ENCODE measurements around the gene MED22.
"Not testable (repeated sequence)": the region's sequence is repeated elsewhere in the genome, so short reads cannot be mapped to it uniquely, and the experiment has no call there.

Gene MED22

DNA sequence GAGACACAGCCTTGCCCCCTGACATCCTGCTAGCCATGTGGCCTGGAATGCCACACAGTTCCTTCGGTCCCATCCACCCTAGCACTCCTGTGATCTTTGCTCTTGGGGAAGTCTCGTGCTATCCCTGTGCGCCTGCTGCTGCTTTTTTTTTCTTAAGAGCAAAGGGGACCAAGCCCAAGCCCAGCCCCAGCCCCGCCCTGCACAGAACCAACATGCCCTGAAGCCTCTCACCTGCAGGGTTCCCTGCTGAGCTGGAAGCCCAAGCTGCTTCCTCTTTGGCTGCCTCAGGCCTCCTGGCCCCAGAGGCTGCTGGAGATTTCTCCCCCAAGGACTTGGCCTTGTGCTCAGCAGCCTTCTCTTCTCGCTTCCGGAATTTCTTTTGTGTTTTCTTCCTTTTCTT is 13.8 kb downstream of the MED22 start:
- no peak for DNase-seq

DNA sequence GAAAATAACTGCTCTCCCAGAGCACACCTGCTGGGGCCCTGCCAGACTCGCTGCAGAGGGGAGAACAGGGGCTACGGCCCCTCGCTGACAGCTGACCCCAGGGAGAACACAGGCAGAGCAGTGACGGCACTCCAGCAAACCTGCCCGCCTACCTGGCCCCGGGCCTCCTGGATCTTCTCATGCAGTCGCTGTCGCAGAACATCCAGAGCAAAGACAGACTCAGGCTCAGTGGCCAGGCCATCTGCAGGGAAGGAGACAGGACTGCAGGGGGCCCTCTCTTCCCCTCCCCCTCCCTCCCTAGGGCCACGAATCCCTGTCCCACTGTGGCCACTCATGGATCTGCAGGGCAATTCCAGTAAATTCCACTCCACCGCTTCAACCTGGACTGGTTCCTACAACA is 14.4 kb downstream of the MED22 start:
- no peak for DNase-seq

DNA sequence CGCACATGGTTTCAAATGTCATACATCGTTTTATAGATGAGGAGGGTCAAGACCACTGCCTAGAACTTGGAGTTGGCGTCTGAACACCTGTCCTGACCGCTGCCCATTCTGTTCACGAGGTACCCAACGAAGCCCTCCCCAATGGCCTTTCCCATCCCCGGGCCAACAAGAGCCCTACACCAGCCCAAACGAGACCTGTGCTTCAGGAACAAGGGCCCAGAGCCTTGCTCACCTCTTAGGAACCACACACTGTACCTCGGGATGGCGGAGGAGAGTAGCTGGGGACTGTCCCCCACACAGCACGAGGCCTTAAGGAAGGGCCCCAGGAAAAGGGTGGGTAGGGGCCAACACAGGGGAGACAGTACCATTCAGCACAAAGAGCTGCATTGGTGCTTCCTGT is 14.9 kb downstream of the MED22 start:
- no peak for DNase-seq

DNA sequence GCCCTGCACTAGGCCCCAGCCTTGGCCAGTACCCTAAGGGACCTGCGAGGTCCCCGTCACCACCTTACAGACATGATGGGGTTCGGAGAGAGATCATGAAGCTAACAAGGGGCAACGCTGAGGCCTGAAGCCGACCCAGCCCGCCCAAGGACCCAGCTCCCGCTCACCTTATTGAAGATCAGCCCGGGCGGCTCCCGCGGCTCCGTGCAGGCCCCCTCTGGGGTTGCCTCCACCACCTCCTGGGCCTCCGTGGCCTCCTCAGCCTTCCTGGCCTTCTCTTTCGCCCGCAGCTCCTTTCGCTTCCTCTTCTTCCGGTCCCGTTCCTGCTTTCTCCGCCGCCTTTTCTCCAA is 15.6 kb downstream of the MED22 start:
- no peak for DNase-seq

DNA sequence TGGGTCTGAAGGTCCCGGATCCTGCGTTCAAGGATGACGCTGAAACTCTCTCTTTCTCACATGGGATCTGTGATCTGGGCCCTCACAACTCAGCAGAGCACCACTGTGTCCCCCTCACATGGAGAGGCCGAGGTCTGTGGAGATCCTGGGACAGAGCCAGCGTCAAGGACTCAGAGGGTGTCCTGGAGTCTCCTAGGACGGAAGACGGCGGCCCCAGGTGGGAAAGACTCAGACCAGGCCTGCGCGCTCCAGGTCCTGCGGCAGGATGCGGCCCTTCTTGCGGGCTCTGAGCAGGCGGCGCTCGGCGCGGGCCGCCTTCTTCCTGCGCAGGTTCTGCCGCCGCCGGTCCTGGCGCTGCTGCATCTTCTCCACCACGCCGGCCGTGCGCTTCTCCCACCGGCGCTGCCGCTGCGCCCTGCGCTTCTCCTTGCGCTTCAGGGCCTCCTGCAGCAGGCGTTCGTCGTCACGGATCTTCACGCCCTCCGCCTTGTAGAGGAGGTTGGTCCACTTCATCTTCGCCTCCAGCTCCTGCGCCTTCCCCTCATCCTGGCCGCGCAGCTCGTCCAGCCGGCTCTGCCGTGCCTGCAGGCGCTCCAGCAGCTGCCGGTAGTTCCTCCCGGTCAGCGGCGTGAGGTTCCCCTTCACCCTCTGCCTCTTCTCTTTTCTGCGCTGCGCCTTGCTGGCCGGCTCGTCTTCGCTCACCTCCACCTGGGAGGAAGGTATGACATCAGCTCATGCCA is 16.1 kb downstream of the MED22 start:
- DNase-seq, result no peak

DNA sequence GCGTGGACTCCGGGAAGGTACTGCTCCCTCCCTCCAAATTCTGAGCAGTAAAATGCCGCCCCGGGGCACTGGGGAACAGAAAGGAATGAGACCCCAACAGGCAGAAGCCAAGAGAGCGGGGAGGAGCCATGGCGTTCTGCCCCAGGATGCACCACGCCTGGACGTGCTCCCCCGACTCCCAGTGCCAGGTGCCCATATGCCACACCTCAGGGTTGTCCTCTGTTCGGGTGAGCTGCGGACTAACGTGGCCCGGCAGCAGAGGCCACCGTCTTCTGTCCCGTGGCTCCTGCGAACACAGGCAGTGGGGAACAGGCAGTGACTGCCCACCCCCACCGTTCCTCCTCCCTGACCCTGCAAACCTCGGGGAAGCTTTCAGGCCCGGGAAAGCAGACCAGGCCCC is 16.7 kb downstream of the MED22 start:
- DNase-seq, result no peak

DNA sequence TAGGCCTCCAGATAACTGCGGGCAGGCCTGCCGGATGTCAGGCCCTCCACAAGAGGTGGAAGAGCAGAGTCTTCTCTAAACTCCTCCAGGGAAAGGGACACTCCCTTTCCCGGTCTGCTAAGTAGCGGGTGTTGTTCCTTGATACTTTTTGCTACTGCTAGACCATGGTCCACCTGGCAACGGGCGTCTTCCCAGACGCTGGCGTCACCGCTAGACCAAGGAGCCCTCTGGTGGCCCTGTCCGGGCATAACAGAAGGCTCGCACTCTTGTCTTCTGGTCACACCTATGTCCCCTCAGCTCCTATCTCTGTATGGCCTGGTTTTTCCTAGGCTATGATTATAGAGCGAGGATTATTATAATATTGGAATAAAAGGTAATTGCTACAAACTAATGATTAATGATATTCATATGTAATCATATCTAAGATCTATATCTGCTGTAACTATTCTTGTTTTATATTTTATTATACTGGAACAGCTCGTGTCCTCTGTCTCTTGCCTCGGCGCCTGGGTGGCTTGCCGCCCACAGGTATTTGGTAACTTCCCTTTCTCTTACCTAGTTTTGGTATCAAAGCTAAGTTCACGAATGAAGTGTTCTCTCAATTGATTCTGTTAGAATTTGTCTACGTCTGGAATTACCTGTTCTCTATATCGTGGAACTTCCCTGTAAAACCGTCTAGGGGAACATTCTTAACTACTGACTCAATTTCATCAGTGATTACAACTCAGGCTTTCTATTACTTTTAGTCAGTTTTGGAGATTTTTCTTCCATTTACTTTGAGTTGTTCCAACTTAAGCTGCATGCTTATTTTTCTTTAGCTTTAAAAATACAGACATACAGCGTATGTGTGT is 18.4 kb downstream of the MED22 start:
- DNase-seq, result peak; percentile 24

DNA sequence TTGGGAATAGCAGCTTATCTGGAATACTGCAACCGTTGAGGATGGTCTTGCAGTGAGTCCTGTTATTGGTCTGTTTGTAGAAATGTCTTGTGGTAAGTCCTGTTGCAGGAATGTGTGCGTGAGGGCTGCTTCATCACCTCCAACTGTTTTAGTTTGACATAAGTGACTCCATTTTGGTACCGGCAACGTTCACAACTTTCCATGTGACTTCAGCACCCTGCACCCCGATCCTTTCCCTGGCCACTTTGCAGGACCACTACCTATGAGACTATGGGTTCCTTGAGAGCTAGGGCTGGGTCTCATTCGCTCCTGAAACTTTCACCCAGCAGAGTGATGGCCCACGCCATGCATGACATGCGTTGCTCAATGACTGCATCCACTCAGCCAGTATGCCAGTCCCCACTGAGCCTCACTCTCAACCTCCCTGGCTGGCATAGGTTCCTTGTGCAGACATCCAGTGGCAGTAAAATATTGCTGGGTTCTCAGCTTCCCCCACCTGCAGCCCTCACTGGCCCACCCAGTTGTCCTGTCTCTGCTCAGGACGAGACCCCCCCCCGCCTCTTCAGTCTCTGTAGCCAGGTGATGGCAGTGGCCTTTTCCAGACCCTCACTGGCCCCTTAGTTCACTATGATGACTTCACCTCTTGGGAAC is 20.0 kb downstream of the MED22 start:
- no peak for DNase-seq

DNA sequence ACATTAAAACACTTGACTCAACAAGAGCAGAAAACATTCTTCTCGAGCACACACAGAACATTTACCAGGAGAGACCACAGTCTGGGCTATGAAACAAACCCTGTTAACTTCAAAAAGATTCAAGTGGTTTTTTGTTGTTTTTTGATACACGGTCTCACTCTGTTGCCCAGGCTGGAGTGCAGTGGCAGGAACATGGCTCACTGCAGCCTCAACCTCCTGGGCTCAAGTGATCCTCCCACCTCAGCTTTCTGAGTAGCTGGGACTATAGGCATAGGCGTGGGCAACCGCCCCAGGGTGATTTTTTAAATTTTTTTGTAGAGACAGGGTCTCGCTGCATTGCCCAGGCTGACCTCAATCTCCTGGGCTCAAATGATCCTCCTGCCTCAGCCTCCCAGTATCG is 20.9 kb downstream of the MED22 start:
- DNase-seq, result not testable (repeated sequence)

DNA sequence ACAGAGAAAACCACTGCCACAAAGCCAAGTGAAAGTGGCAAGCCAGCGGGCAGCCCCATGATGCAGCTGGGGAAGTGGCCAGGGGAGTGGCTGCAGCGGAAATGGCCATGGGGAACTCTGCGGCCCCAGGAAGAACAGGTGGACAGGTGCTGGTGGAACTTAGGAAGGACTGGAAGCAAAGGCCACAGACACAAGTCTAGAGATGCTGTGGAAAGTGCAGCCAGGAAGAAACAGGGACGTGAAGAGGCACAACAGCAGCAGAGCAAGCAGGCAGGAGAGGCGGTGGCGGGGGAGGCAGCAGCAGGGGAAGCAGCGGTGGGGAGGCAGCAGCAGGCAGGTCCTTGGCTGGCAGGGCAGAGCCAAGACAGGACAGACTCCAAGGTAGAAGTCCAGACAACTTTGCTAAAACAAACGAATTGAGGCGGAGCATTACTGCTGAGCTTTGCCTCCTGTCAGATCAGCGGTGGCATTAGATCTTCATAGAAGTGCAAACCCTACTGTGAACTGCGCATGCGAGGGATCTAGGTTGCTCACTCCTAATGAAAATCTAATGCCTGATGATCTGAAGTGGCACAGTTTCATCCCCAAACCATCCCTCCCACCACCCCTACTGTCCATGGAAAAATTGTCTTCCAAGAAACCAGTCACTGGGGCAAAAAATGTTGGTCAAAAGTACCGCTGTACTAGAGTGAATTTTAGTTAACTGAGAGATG is 23.8 kb downstream of the MED22 start:
- DNase-seq, result no peak

DNA sequence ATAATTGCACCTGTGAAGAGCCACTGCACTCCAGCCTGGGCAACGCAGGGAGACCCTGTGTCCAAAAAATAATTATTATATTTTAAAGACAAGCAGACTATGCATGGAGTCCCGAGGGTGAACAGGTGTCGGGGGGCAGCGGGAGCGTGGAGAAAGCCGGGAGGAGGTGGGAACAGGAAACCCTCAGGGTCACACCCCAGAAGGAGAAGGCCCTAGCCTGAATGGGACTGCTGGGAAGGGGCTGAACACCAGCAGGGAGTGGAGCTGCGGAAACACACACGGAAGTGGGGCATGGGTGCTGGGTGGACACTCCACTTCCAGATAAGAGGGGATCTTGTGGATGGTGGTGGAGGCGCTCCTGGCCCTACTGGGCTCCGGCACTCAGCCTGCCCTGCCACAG is 24.7 kb downstream of the MED22 start:
- no peak for DNase-seq

DNA sequence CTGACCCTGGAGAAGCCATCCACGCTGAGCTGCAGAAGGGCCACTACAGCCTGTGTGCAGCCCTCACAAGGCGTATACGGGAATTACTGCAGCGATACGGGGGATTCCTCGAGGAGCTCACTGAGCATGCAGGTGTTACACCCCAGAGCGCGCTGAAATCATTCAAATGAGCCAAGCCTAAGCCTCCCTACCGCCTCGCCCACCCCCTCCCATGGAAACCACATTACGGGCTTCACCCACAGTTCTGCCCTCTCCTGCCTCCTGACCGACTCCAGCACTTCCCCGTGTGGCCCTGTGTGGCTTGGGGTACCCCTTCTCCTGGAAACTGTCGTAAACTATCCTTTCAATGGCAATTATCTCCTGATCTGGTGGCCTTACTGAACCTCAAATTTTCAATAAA is 25.2 kb downstream of the MED22 start:
- DNase-seq, result no peak

DNA sequence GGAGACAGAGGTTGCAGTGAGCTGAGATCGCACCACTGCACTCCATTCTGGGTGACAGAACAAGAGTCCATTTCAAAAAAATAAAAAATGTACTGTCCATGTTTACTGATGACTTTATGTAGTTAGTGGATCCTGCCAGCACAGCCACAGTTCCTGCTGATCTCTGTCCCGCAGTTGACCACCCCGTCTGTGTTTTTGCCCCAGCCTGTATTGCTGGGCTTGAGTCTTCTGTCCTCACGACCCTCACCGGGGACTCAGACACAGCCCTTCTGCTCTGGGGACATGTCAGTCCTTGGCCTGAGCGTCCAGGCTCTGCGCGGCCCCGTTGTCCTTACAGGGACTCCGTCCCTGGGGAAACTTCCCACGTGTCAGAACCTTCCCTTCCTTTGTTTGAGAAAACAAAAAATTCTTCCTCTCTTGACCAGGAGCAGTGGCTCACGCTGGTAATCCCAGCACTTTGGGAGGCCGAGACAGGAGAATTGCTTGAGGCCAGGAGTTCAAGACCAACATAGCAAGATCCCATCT is 26.5 kb downstream of the MED22 start:
- DNase-seq, result no peak

DNA sequence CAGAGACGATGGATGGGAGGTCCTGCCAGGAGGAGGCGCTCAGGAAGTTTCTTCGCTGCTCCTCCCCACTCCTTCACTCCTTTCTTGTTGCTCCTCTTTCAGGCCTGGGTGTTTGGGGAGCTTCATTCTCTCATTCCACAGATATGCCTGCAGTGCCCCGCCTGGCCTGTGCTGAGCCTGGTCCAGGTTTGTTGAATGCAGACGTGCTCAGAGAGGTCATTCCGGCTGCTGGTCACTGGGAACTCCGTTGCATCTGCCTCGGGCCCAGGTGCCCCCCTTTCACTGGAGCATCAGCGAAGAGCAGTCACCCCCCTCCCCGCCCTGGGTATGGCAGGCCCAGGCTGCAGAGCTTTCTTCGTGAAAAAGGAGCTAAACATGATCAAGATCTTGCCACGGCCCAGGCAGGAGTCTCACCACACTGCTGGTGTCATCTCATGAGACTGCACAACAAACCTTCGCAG is 27.5 kb downstream of the MED22 start:
- no peak for DNase-seq

DNA sequence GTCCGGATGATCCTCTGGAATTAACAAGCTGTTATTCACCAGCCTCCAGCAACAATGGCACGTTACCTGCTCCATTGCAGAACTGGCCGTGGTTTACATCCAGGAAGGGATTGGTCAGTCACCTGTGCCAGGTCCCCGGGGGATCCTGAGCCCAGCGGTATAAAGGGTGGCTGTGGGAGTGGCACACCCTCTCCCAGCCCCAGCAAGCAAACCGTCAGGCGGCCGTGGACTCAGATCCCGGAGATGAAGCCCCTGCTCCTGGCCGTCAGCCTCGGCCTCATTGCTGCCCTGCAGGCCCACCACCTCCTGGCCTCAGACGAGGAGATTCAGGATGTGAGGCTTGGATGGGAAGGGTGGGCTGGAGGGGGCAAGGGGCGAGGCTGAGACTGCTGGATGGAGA is 30.4 kb downstream of the MED22 start:
- DNase-seq, result not testable (repeated sequence)

DNA sequence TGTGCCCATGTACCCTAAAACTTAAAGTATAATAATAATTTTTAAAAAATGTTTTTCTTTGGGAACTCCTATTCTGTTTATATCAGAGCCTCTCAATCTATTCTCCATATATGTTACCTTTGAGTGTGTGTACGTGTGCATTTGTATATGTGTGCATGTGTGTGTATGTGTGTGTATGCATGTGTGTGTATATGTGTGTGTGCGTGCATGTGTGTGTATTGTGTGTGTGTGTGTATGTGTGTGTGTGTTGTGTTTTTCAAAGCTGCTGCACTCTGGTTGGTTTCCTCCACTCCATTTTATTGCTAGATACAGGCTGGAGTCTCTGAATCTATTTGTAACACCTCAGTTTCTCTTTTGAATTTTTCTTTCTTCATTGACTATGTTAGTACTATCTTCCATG is 31.9 kb downstream of the MED22 start:
- no peak for DNase-seq

DNA sequence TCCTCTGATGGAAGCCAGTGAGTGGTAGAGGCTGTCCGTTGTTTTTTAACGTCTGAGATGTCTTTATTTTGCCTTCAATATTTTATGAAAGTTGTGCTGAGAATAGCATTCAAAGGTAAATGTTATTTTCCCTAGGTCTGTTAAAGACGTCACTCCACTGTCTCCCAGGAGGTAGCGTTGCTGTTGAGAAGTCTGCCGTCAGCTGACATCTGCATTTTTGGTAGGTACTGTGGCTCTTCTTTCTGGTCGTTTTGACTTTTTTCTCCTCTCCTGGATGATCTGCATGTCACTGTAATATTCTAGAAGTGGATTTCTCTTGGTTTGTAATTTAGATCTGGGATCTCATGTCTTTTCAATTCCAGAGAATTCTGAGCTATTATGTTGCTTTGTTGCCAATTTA is 38.3 kb downstream of the MED22 start:
- DNase-seq, result no peak

DNA sequence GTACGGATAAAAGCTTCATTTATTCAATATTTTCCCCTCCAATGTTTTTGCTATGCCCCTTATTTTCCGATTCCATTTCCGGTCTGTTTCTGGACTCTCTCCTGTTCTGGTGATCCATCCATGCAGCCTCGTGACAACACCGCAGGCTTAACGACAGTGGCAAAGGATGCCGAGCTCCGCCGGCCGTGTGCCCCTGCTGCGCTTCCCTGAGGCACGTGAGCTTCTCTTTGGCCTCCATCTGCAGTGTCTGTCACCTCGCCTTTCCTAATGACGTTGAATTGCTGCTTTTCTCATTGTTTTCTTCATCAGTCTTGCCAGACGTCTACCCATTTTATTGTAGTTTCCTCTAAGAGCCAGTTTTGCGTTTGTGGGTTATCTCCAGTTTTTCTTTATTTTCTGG is 40.6 kb downstream of the MED22 start:
- DNase-seq, result no peak

DNA sequence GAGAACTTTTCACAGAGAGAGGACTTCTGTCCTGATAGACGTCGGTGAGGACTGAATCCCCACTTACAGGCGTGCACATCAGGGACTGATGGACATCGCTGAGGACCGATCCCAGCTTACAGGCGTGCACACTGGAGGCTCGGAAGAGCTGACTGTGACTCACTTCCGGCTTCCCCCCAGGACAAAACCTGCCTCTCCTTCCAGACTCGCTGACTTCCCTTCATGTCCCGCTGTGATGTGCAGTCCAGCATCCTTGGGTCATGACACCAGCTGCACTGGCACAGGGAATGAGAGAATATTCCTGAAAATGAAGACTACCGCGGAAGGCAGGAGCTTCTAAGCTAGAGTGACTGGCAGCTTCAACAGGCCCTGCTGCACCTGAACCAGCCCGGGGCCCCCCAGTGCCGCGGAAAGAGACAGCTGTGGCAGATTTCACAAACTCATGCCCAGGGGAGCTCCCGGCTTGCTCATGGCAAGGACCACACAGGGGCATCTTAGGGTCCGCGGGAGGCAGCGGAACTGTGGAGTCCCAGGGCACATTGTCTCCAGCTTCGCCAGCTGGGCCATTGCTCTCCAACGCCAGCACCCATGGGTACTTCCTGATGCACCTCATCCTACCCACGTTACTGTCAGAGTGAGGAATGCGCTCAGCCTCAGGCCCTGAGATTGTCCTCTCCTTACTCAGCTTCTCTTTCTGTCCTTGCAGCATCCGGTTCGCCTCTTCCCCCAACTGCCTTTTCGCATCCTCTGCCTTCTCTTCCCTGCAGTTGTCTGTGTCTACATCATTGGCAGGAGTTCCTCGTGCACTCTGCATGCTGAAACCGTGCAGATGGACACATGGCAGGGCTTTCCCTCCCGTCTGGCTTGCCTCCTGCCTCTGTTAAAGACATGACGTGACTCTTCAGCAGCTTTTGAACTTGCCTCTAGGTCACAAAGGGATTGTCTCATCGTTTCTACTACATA is 41.4 kb downstream of the MED22 start:
- no peak for DNase-seq

DNA sequence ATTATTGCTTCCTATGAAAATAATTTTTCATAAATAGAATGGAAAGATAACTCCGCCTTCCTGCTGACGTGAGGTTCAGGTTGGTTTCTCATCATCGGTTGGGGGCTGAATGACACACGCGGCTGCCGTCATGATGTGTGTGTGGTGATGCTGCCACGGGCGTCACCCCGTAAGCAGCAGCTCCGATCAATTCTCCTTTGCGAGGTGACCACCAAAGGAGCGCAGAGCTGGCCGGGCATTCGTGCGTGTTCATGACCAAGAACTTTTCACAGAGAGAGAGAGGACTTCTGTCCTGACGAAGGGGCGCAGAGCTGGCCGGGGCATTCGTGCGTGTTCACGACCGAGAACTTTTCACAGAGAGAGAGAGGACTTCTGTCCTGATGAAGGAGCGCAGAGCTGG is 42.2 kb downstream of the MED22 start:
- no peak for DNase-seq

DNA sequence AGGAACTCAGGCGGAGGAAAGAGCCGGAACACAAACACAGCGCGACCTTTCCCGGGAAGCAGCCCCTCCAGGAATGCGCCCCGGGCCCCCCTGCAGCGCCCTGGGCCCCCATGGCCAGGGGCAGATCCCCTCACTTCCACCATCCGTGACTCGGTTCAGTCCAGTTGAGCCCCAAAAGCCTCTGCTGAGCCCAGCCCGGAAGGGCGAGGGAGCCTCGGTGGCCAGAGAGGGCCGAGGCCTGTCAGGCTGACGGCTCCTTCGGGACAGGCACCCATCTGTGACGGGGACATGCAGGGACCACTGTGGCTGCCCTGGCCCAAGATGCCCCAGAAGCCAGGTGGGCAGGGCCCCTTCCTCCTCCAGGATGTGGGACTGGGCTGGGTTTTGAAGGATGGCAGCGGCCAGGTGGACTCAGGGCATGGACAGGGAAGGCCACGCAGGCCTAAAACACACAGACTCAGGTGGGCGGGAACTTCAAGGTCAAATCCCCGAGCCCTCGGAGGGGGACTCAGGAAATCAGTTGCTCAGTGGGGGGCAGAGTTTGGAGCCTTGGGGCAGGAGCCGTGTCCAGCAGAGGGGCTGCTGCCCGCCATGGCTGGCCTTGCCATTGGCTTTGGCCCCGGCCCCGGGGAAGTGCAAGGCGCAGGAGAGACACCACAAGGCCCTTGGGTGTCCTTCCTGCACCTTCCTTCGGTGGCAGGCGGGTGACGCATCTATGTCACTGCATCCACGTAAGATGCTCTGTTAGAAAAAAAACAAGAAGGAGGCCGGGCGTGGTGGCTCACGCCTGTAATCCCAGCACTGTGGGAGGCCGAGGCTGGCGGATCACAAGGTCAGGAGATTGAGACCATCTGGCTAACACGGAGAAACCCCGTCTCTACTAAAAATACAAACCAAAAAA is 43.2 kb downstream of the MED22 start:
- no peak for DNase-seq
